HEK293 (cell line): ENCODE data around the gene CYP2R1.

Experiments
- CTCF ChIA-PET: fragments of 350-600 bp; formaldehyde crosslinking; extraction: SDS; loops from one replicate; lab custom pipeline; 2021; ENCODE audit warnings: antibody characterized with exemption; lab: Yijun Ruan, JAX
- POLR2A ChIA-PET: fragments of 300-600 bp; formaldehyde crosslinking; extraction: SDS; loops from one replicate; lab custom pipeline; 2020; ENCODE audit warnings: antibody characterized with exemption, inconsistent platforms; lab: Yijun Ruan, JAX
- H3K27ac ChIP-seq: fragments of 200-500 bp; sonication (Bioruptor generic); 2 replicates; pipeline ENCODE4 v1.5.1; 2014; ENCODE audit warnings: low read depth, low read length, control low read depth, inconsistent platforms; ENCODE audit errors: extremely low read depth
- H3K36me3 ChIP-seq, 2 experiments: fragments of 200-500 bp in 1 of 2; sonication (Bioruptor generic) in 1 of 2; 1 replicate in 1 of 2; 2 replicates in 1 of 2; pipeline ENCODE4 v1.5.1; 2014 to 2017; ENCODE audit warnings: inconsistent platforms in 2 of 2, low read length in 2 of 2; ENCODE audit not compliant: control insufficient read depth in 2 of 2, insufficient read depth in 1 of 2
- H3K4me1 ChIP-seq: fragments of 200-500 bp; sonication (Bioruptor generic); 2 replicates; pipeline ENCODE4 v1.5.1; 2014; ENCODE audit warnings: mild to moderate bottlenecking, low read length, inconsistent platforms; ENCODE audit not compliant: control insufficient read depth, insufficient read depth
- H3K4me3 ChIP-seq: 2 replicates; pipeline ENCODE4 v1.5.1; 2011; ENCODE audit warnings: low read depth, mild to moderate bottlenecking, control low read depth, low read length, moderate library complexity
- H3K9me3 ChIP-seq: fragments of 200-500 bp; sonication (Bioruptor generic); 2 replicates; pipeline ENCODE4 v1.5.1; 2014; ENCODE audit warnings: low read depth, low read length, inconsistent platforms; ENCODE audit not compliant: control insufficient read depth, insufficient read depth
- GLI4 ChIP-seq: fragments of 450-650 bp; formaldehyde crosslinking; IDR thresholded peaks from 2 replicates; pipeline ENCODE4 v1.5.1; 2016; ENCODE audit warnings: missing biosample characterization, missing genetic modification characterization
- GLIS1 ChIP-seq: fragments of 450-650 bp; formaldehyde crosslinking; IDR thresholded peaks from 2 replicates; pipeline ENCODE4 v1.5.1; 2016; ENCODE audit warnings: missing biosample characterization, missing genetic modification characterization
- KLF16 ChIP-seq: fragments of 450-650 bp; formaldehyde crosslinking; IDR thresholded peaks from 2 replicates; pipeline ENCODE4 v1.5.1; 2017; ENCODE audit warnings: missing biosample characterization, missing genetic modification characterization
- PATZ1 ChIP-seq: fragments of 450-650 bp; formaldehyde crosslinking; IDR thresholded peaks from 2 replicates; pipeline ENCODE4 v1.5.1; 2016; ENCODE audit warnings: missing biosample characterization, missing genetic modification characterization
- SALL2 ChIP-seq: fragments of 450-650 bp; formaldehyde crosslinking; IDR thresholded peaks from 2 replicates; pipeline ENCODE4 v1.5.0; 2017; ENCODE audit warnings: missing biosample characterization, mild to moderate bottlenecking, missing genetic modification characterization, borderline replicate concordance
- ZFP41 ChIP-seq: fragments of 450-650 bp; formaldehyde crosslinking; IDR thresholded peaks from 2 replicates; pipeline ENCODE4 v1.5.1; 2016; ENCODE audit warnings: missing biosample characterization, missing genetic modification characterization, borderline replicate concordance
- ZNF146 ChIP-seq: fragments of 450-650 bp; formaldehyde crosslinking; IDR thresholded peaks from 2 replicates; pipeline ENCODE4 v1.5.1; 2016; ENCODE audit warnings: missing biosample characterization, missing genetic modification characterization
- ZNF174 ChIP-seq: fragments of 450-650 bp; formaldehyde crosslinking; IDR thresholded peaks from 2 replicates; pipeline ENCODE4 v1.5.0; 2017; ENCODE audit warnings: missing biosample characterization, mild to moderate bottlenecking, missing genetic modification characterization
- ZNF221 ChIP-seq: fragments of 450-650 bp; formaldehyde crosslinking; IDR thresholded peaks from 2 replicates; pipeline ENCODE4 v1.5.1; 2017; ENCODE audit warnings: missing biosample characterization, missing genetic modification characterization, borderline replicate concordance
- ZNF311 ChIP-seq: fragments of 450-650 bp; formaldehyde crosslinking; IDR thresholded peaks from 2 replicates; pipeline ENCODE4 v1.5.1; 2017; ENCODE audit warnings: missing biosample characterization, missing genetic modification characterization, borderline replicate concordance
- ZNF350 ChIP-seq: fragments of 450-650 bp; formaldehyde crosslinking; IDR thresholded peaks from 2 replicates; pipeline ENCODE4 v1.5.0; 2017; ENCODE audit warnings: missing biosample characterization, mild to moderate bottlenecking, missing genetic modification characterization
- ZNF354C ChIP-seq: fragments of 450-650 bp; formaldehyde crosslinking; IDR thresholded peaks from 2 replicates; pipeline ENCODE4 v1.5.1; 2016; ENCODE audit warnings: missing biosample characterization, missing genetic modification characterization, low read depth, borderline replicate concordance
- ZNF366 ChIP-seq: fragments of 450-650 bp; formaldehyde crosslinking; conservative IDR thresholded peaks from 2 replicates; pipeline ENCODE4 v1.5.1; 2016; ENCODE audit warnings: missing biosample characterization, missing genetic modification characterization
- ZNF37A ChIP-seq: fragments of 450-650 bp; IDR thresholded peaks from 2 replicates; pipeline ENCODE4 v1.5.1; 2018; ENCODE audit warnings: missing biosample characterization, missing genetic modification characterization
- ZNF558 ChIP-seq: fragments of 450-650 bp; formaldehyde crosslinking; IDR thresholded peaks from 2 replicates; pipeline ENCODE4 v1.5.1; 2016; ENCODE audit warnings: missing biosample characterization, missing genetic modification characterization
- ZNF664 ChIP-seq: fragments of 450-650 bp; formaldehyde crosslinking; IDR thresholded peaks from 2 replicates; pipeline ENCODE4 v1.5.1; 2016; ENCODE audit warnings: missing biosample characterization, missing genetic modification characterization
- ZNF704 ChIP-seq: fragments of 450-650 bp; formaldehyde crosslinking; IDR thresholded peaks from 2 replicates; pipeline ENCODE4 v1.5.1; 2016; ENCODE audit warnings: missing biosample characterization, missing genetic modification characterization
- ZNF707 ChIP-seq: fragments of 450-650 bp; formaldehyde crosslinking; IDR thresholded peaks from 2 replicates; pipeline ENCODE4 v1.5.1; 2016; ENCODE audit warnings: missing biosample characterization, missing genetic modification characterization
- ZNF76 ChIP-seq: fragments of 450-650 bp; formaldehyde crosslinking; IDR thresholded peaks from 2 replicates; pipeline ENCODE4; 2016; ENCODE audit warnings: low read depth, missing biosample characterization, missing genetic modification characterization, borderline replicate concordance
- ZNF830 ChIP-seq: fragments of 450-650 bp; IDR thresholded peaks from 2 replicates; pipeline ENCODE4 v1.5.0; 2018; ENCODE audit warnings: missing biosample characterization, missing genetic modification characterization, low read depth, mild to moderate bottlenecking, moderate library complexity
- ZSCAN16 ChIP-seq: fragments of 450-650 bp; formaldehyde crosslinking; IDR thresholded peaks from 2 replicates; pipeline ENCODE4 v1.5.1; 2016; ENCODE audit warnings: missing biosample characterization, missing genetic modification characterization
- ZXDB ChIP-seq: fragments of 450-650 bp; formaldehyde crosslinking; IDR thresholded peaks from 2 replicates; pipeline ENCODE4 v1.5.1; 2016; ENCODE audit warnings: missing biosample characterization, missing genetic modification characterization
- TF ChIP-seq, protein P1 (sequence below): fragments of 450-650 bp; formaldehyde crosslinking; IDR thresholded peaks from 2 replicates; pipeline ENCODE4 v1.5.1; 2016; ENCODE audit warnings: missing biosample characterization, missing genetic modification characterization
- TF ChIP-seq, protein P2 (sequence below): fragments of 450-650 bp; IDR thresholded peaks from 2 replicates; pipeline ENCODE4 v1.5.1; 2018; ENCODE audit warnings: missing biosample characterization, missing genetic modification characterization

The CYP2R1 gene

GRCh38 chr11:14924318-14924717, 32.3 kb upstream of the CYP2R1 start:
- H3K4me1 ChIP-seq = no peaks in the 10 kb centered on the region
- CTCF ChIA-PET = interaction anchor here (1.2 to 1.6 kb wide), 2 partner anchors 8 to 150 kb away, joined by 4 to 6 read pairs; no protein-coding TSS in a partner anchor
- H3K27ac ChIP-seq = no peak overlapping the region
- H3K9me3 ChIP-seq = no peaks in the 10 kb centered on the region
- no peak for TF ChIP-seq ZNF707
- no peak for TF ChIP-seq ZNF664 (tag by site-specific recombination)
- no peak for TF ChIP-seq ZFP41 (tag by site-specific recombination)
- TF ChIP-seq KLF16 = no peak
- no peak for TF ChIP-seq ZSCAN16 (tag by site-specific recombination)
- no peak for TF ChIP-seq ZNF311 (tag by site-specific recombination)
- TF ChIP-seq ZNF146 (tag by site-specific recombination) = no peak
- TF ChIP-seq, protein P1, sequence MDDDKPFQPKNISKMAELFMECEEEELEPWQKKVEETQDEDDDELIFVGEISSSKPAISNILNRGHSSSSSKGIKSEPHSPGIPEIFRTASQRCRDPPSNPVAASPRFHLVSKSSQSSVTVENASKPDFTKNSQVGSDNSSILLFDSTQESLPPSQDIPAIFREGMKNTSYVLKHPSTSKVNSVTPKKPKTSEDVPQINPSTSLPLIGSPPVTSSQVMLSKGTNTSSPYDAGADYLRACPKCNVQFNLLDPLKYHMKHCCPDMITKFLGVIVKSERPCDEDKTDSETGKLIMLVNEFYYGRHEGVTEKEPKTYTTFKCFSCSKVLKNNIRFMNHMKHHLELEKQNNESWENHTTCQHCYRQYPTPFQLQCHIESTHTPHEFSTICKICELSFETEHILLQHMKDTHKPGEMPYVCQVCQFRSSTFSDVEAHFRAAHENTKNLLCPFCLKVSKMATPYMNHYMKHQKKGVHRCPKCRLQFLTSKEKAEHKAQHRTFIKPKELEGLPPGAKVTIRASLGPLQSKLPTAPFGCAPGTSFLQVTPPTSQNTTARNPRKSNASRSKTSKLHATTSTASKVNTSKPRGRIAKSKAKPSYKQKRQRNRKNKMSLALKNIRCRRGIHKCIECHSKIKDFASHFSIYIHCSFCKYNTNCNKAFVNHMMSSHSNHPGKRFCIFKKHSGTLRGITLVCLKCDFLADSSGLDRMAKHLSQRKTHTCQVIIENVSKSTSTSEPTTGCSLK (tag by site-specific recombination) = no peak
- TF ChIP-seq ZNF704 (tag by site-specific recombination) = no peak
- H3K4me3 ChIP-seq = no peak overlapping the region
- no peaks in the 10 kb centered on the region for H3K36me3 ChIP-seq
- POLR2A ChIA-PET = no interaction called here

DNA sequence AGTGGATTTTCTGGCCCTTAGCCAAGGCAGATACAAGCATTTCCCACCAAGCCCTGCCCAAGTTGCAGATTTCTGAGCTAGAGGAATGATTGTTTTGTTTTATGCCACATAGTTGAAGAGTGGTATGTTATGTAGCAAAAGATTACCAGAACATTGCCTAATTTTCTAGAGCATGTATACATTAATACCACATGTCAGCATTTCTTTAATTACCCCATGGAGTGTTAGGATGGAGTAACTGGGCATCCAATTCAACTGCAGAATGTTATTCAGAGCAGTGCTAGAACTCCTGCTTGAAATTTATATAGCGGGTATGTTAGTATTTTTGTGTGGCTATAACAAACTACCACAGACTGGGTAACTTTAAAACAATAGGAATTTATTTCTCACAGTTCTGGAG, 24.4 kb upstream of the CYP2R1 start:
- no peak for TF ChIP-seq SALL2
- TF ChIP-seq, protein P2, sequence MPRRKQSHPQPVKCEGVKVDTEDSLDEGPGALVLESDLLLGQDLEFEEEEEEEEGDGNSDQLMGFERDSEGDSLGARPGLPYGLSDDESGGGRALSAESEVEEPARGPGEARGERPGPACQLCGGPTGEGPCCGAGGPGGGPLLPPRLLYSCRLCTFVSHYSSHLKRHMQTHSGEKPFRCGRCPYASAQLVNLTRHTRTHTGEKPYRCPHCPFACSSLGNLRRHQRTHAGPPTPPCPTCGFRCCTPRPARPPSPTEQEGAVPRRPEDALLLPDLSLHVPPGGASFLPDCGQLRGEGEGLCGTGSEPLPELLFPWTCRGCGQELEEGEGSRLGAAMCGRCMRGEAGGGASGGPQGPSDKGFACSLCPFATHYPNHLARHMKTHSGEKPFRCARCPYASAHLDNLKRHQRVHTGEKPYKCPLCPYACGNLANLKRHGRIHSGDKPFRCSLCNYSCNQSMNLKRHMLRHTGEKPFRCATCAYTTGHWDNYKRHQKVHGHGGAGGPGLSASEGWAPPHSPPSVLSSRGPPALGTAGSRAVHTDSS (tag by site-specific recombination) = no peak
- no peak for TF ChIP-seq ZNF37A
- TF ChIP-seq, all 188 proteins: peak for 0
- CTCF ChIA-PET = interaction anchor here (0.7 kb wide), 1 partner anchor 447 kb away, joined by 3 read pairs; no protein-coding TSS in a partner anchor
- POLR2A ChIA-PET = no interaction called here

GRCh38 chr11:14914536-14914935, 22.5 kb upstream of the CYP2R1 start:
- Histone ChIP-seq H3K4me3 (no peak overlapping the region), H3K9me3 (no peaks in the 10 kb centered on the region), H3K4me1 (no peaks in the 10 kb centered on the region), H3K36me3 (no peaks in the 10 kb centered on the region), H3K27ac (no peak overlapping the region)
- POLR2A ChIA-PET = no interaction called here
- CTCF ChIA-PET = interaction anchor here (0.7 to 1.2 kb wide), 4 partner anchors 10 to 602 kb away, joined by 3 to 4 read pairs (median 4); no protein-coding TSS in a partner anchor
- TF ChIP-seq ZNF558 = no peak
- no peak for TF ChIP-seq GLI4 (tag by site-specific recombination)
- TF ChIP-seq ZNF350 (tag by site-specific recombination) = no peak
- TF ChIP-seq ZNF174 (tag by site-specific recombination) = no peak
- TF ChIP-seq ZNF311 (tag by site-specific recombination) = no peak
- no peak for TF ChIP-seq GLIS1 (tag by site-specific recombination)
- no peak for TF ChIP-seq ZNF830 (tag by site-specific recombination)
- TF ChIP-seq PATZ1 (tag by site-specific recombination) = no peak
- TF ChIP-seq ZNF354C (tag by site-specific recombination) = no peak
- no peak for TF ChIP-seq ZNF76 (tag by site-specific recombination)
- no peak for TF ChIP-seq ZNF366 (tag by site-specific recombination)
- TF ChIP-seq ZXDB (tag by site-specific recombination) = no peak
- no peak for TF ChIP-seq ZNF664 (tag by site-specific recombination)
- no peak for TF ChIP-seq ZNF221
- TF ChIP-seq, all 188 proteins: peak for 0

More for the DNA sequence above, 24.4 kb upstream of the CYP2R1 start:
- Histone ChIP-seq H3K36me3 (no peaks in the 10 kb centered on the region), H3K4me3 (no peak overlapping the region), H3K4me1 (no peaks in the 10 kb centered on the region), H3K27ac (no peak overlapping the region), H3K9me3 (no peaks in the 10 kb centered on the region)
